Adrenal gland (tissue), 5 donors: ENCODE data around the gene SNX9.

ENCODE experiments used
- POLR2A ChIP-seq, 2 donors: fragments of 450-650 bp; IDR thresholded peaks; one replicate each; pipeline ENCODE4 v1.6.1; 2017; ENCODE audit warnings: antibody characterized with exemption in 2 of 2, mild to moderate bottlenecking in 2 of 2, moderate library complexity in 1 of 2
- TF ChIP-seq, protein P1 (sequence below), 6 experiments: fragments of 450-650 bp in 4 of 6; fragments of 200-600 bp in 2 of 6; sonication (generic) in 1 of 6; IDR thresholded peaks; 1 replicate in 5 of 6; 2 replicates in 1 of 6; pipeline versions ENCODE4 v1.5.1 to v1.8.0; 2016 to 2021; ENCODE audit warnings: antibody characterized with exemption in 6 of 6, mild to moderate bottlenecking in 2 of 6, moderate library complexity in 1 of 6
- donor health status: DM: no; HTN: no; CAD: no.

DNA sequence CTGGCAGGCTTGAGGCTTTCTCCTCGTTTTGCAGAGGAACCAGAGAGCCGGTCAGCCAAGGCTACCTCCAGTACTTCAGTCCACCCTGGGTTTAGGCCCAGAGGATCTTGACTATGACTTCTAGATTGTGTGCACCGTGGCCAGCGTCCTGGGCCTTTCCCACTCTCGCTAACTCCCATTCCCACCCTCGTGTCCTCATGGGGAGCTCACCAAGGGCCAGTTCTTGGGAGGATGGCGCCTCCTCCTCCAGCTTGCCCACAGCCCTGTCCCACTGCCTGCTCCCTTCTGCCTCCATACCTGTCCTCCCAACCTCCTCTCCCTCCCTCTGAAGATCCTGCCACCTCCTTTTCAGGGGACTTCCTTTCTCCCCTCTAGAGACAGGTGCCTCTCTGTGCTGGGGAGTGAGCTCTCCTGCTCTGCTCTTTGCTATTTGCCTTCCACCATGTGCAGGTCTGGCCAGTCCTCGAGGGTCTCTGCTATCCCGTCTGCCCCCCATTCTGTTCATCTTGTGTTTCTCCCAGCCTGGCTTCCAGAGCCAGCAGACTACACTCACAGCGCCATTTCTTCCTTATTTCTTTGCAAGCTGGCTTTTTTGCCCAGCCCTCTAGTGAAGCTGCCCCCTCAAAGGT, 154.2 kb downstream of the SNX9 start:
- TF ChIP-seq, protein P1, sequence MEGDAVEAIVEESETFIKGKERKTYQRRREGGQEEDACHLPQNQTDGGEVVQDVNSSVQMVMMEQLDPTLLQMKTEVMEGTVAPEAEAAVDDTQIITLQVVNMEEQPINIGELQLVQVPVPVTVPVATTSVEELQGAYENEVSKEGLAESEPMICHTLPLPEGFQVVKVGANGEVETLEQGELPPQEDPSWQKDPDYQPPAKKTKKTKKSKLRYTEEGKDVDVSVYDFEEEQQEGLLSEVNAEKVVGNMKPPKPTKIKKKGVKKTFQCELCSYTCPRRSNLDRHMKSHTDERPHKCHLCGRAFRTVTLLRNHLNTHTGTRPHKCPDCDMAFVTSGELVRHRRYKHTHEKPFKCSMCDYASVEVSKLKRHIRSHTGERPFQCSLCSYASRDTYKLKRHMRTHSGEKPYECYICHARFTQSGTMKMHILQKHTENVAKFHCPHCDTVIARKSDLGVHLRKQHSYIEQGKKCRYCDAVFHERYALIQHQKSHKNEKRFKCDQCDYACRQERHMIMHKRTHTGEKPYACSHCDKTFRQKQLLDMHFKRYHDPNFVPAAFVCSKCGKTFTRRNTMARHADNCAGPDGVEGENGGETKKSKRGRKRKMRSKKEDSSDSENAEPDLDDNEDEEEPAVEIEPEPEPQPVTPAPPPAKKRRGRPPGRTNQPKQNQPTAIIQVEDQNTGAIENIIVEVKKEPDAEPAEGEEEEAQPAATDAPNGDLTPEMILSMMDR (IDR thresholded peaks at IDR 0.05), result no peak
- TF ChIP-seq POLR2A (IDR thresholded peaks at IDR 0.05), result no peak
